PC-3 (cell line): Measurements from ENCODE around the gene HABP4. TPM values are rescaled to one million over a fixed set of nuclear protein-coding genes. Genes with fewer than 3 reads are reported as not detected.

ENCODE experiments used
- ATAC-seq: fragments of 200-7000 bp; cut with Tn5 transposase; 2 replicates; pipeline ENCODE4 v1.9.1; 2020; ENCODE audit warnings: mild to moderate bottlenecking, moderate library complexity
- BruUV-seq: library from RNA; stranded (reverse); fragments of 400-500 nt; replicated peaks from 2 replicates; lab custom pipeline; 2021; lab: Mats Ljungman, UMichigan
- CTCF ChIA-PET: fragments of 300-600 bp; sonication (Branson Sonifier 250); formaldehyde crosslinking; loops from one replicate; lab custom pipeline; 2022; ENCODE audit warnings: antibody characterized with exemption; lab: Charles Lee
- POLR2A ChIA-PET: fragments of 300-600 bp; sonication (Branson Sonifier 250); formaldehyde crosslinking; loops from one replicate; lab custom pipeline; 2022; ENCODE audit warnings: antibody characterized with exemption; ENCODE audit not compliant: unreplicated experiment; lab: Charles Lee
- DNase-seq: peaks from one replicate; pipeline ENCODE4 v3.0.0-alpha.2; 2015
- H2AFZ ChIP-seq: fragments of 300-600 bp; sonication (generic); 2 replicates; pipeline ENCODE4 v1.6.0; 2016; ENCODE audit warnings: antibody characterized with exemption, low read length
- H3F3A ChIP-seq: fragments of 300-600 bp; sonication (generic); one replicate; pipeline ENCODE4 v1.6.0; 2017; ENCODE audit warnings: antibody characterized with exemption, low read length, control low read depth, mild to moderate bottlenecking; ENCODE audit not compliant: unreplicated experiment
- H3K27ac ChIP-seq: fragments of 300-600 bp; sonication (generic); 2 replicates; pipeline ENCODE4 v1.5.1; 2016; ENCODE audit warnings: mild to moderate bottlenecking, low read length
- H3K27me3 ChIP-seq: fragments of 300-600 bp; sonication (generic); 2 replicates; pipeline ENCODE4 v1.6.1; 2016; ENCODE audit warnings: low read length, mixed read lengths
- H3K36me3 ChIP-seq: fragments of 300-600 bp; sonication (generic); 2 replicates; pipeline ENCODE4 v1.6.1; 2016; ENCODE audit warnings: low read depth, mixed run types, low read length, mixed read lengths
- H3K4me1 ChIP-seq: fragments of 300-600 bp; sonication (generic); 2 replicates; pipeline ENCODE4 v1.5.1; 2016; ENCODE audit warnings: low read length; ENCODE audit not compliant: insufficient read depth
- H3K4me2 ChIP-seq: fragments of 300-600 bp; sonication (generic); 2 replicates; pipeline ENCODE4 v1.6.0; 2016; ENCODE audit warnings: low read length
- H3K4me3 ChIP-seq: fragments of 300-600 bp; sonication (generic); 2 replicates; pipeline ENCODE4 v1.5.1; 2016; ENCODE audit warnings: mild to moderate bottlenecking, low read length, mixed read lengths
- H3K79me2 ChIP-seq: fragments of 300-600 bp; sonication (generic); 2 replicates; pipeline ENCODE4 v1.6.1; 2017; ENCODE audit warnings: low read length, mixed read lengths
- H3K9ac ChIP-seq: fragments of 300-600 bp; sonication (generic); 2 replicates; pipeline ENCODE4 v1.6.0; 2016; ENCODE audit warnings: mild to moderate bottlenecking, low read length
- H3K9me2 ChIP-seq: fragments of 300-600 bp; sonication (generic); replicated peaks from 2 replicates; pipeline ENCODE4 v1.6.1; 2016; ENCODE audit warnings: mixed run types, low read length, mixed read lengths
- H3K9me3 ChIP-seq: fragments of 300-600 bp; sonication (generic); 2 replicates; pipeline ENCODE4 v1.6.1; 2016; ENCODE audit warnings: low read length, mixed read lengths
- H4K20me1 ChIP-seq: fragments of 300-600 bp; sonication (generic); 2 replicates; pipeline ENCODE4 v1.6.1; 2016; ENCODE audit warnings: low read length, mixed read lengths
- CTCF ChIP-seq: fragments of 300-600 bp; sonication (generic); conservative IDR thresholded peaks from 2 replicates; pipeline ENCODE4 v1.5.1; 2017; ENCODE audit warnings: antibody characterized with exemption, low read depth, mild to moderate bottlenecking, low read length
- EZH2 ChIP-seq: fragments of 300-600 bp; sonication (generic); IDR thresholded peaks from one replicate; pipeline ENCODE4 v1.6.1; 2017; ENCODE audit warnings: antibody characterized with exemption, mild to moderate bottlenecking, low read length; ENCODE audit not compliant: unreplicated experiment
- EZH2phosphoT487 ChIP-seq: fragments of 300-600 bp; sonication (generic); IDR thresholded peaks from 2 replicates; pipeline ENCODE4 v1.6.1; 2018; ENCODE audit warnings: mild to moderate bottlenecking, antibody characterized with exemption, low read length, borderline replicate concordance
- intact Hi-C: fragments of 100-400 bp; cut with micrococcal nuclease; formaldehyde crosslinking; loops from 2 replicates; pipeline ENCODE4 v1.9.0; 2023
- total RNA-seq: library from RNA; depleted of rRNA; stranded (reverse); fragments of >200 nt; gene quantifications from 2 replicates; pipeline ENCODE4 v1.2.3, GENCODE V29; 2014

HABP4 gene
- total RNA-seq, 1 experiment from 2014 or later: 6.6 TPM

GRCh38 chr9:96509848-96510247, 59.9 kb downstream of the HABP4 start:
- no TSS peak for BruUV-seq
- H3K27me3 ChIP-seq: no peaks in the 10 kb centered on the region
- no peaks in the 10 kb centered on the region for H4K20me1 ChIP-seq
- ChIA-PET CTCF (no interaction called here), POLR2A (no interaction called here)
- TF ChIP-seq EZH2phosphoT487 (no peak), EZH2 (no peak), CTCF (no peak)
- ATAC-seq: no peak
- DNase-seq: no peak
- H3K27ac ChIP-seq: no peak overlapping the region
- H3K4me1 ChIP-seq: no peaks in the 10 kb centered on the region
- intact Hi-C loops: no loop called here
- no peak overlapping the region for H3K4me3 ChIP-seq
- no peaks in the 10 kb centered on the region; the same call in 1 of the 2 replicates for H3K36me3 ChIP-seq
- no peak overlapping the region for H2AFZ ChIP-seq
- no peaks in the 10 kb centered on the region for H3K9me3 ChIP-seq
- no peaks in the 10 kb centered on the region for H3K79me2 ChIP-seq
- no peaks in the 10 kb centered on the region for H3K9me2 ChIP-seq
- H3K9ac ChIP-seq: no peak overlapping the region
- H3K4me2 ChIP-seq: no peak overlapping the region
- H3F3A ChIP-seq: no peaks in the 10 kb centered on the region

GRCh38 chr9:96510258-96510657, 60.3 kb downstream of the HABP4 start:
- Histone ChIP-seq H3K4me1 (no peaks in the 10 kb centered on the region), H3K9me3 (no peaks in the 10 kb centered on the region), H3K79me2 (no peaks in the 10 kb centered on the region), H2AFZ (no peak overlapping the region), H3K9me2 (no peaks in the 10 kb centered on the region), H3K27me3 (no peaks in the 10 kb centered on the region), H3K36me3 (no peaks in the 10 kb centered on the region; the same call in 1 of the 2 replicates), H3F3A (no peaks in the 10 kb centered on the region), H3K27ac (no peak overlapping the region), H3K9ac (no peak overlapping the region), H3K4me3 (no peak overlapping the region), H3K4me2 (no peak overlapping the region), H4K20me1 (no peaks in the 10 kb centered on the region)
- DNase-seq (no peak), ATAC-seq (no peak)
- no TSS peak for BruUV-seq
- TF ChIP-seq EZH2: no peak
- TF ChIP-seq EZH2phosphoT487: no peak
- no peak for TF ChIP-seq CTCF
- intact Hi-C loops: no loop called here
- POLR2A ChIA-PET: no interaction called here
- CTCF ChIA-PET: no interaction called here

- Histone ChIP-seq H3K9me3 (no peaks in the 10 kb centered on the region), H3K4me2 (no peak overlapping the region), H3K79me2 (no peaks in the 10 kb centered on the region), H3K9me2 (no peaks in the 10 kb centered on the region), H4K20me1 (no peaks in the 10 kb centered on the region), H3K27ac (no peak overlapping the region), H3F3A (no peaks in the 10 kb centered on the region), H3K36me3 (no peaks in the 10 kb centered on the region; the same call in 1 of the 2 replicates), H3K27me3 (no peaks in the 10 kb centered on the region), H3K4me1 (no peaks in the 10 kb centered on the region), H3K4me3 (no peak overlapping the region), H2AFZ (no peak overlapping the region), H3K9ac (no peak overlapping the region)
- ChIA-PET CTCF (no interaction called here), POLR2A (no interaction called here)
- no peak for DNase-seq
- ATAC-seq: no peak
- intact Hi-C loops: no loop called here
- no TSS peak for BruUV-seq
- no peak for TF ChIP-seq EZH2phosphoT487
- TF ChIP-seq CTCF: no peak
- no peak for TF ChIP-seq EZH2
Observed at GRCh38 chr9:96512240-96512639, 62.3 kb downstream of the HABP4 start.
